Peyer's patch (tissue), 4 donors: Measurements from ENCODE around the gene PI4K2B. TPM values are rescaled to one million over a fixed set of nuclear protein-coding genes. Genes with fewer than 3 reads are reported as not detected.

Experiments used
- DNase-seq, 3 donors: peaks; one replicate each; pipeline ENCODE4 v3.0.0-alpha.2; 2017 to 2019
- H3K27ac ChIP-seq, 4 donors: fragments of 200-600 bp; sonication (generic); one replicate each; pipeline ENCODE4 v1.5.1; 2016 to 2019
- H3K27me3 ChIP-seq, 2 donors: fragments of 200-600 bp; sonication (generic); one replicate each; pipeline ENCODE4 v1.5.1; 2019
- H3K36me3 ChIP-seq, 3 donors: fragments of 200-600 bp; sonication (generic); one replicate each; pipeline ENCODE4 v1.5.1; 2016 to 2019
- H3K4me1 ChIP-seq, 4 donors: fragments of 200-600 bp; sonication (generic); one replicate each; pipeline ENCODE4 v1.5.1; 2016 to 2019
- H3K4me3 ChIP-seq, 4 donors: fragments of 200-600 bp; sonication (generic); 1 replicate in 3 of 4; 2 replicates in 1 of 4; pipeline ENCODE4 v1.5.1; 2016 to 2019; ENCODE audit warnings: mild to moderate bottlenecking in 1 of 4
- H3K9me3 ChIP-seq, 4 donors: fragments of 200-600 bp; sonication (generic); one replicate each; pipeline ENCODE4 v1.5.1; 2016 to 2019; ENCODE audit warnings: mild to moderate bottlenecking in 1 of 4
- CTCF ChIP-seq, 6 experiments: fragments of 450-650 bp in 4 of 6; fragments of 200-600 bp in 2 of 6; sonication (generic) in 1 of 6; IDR thresholded peaks; one replicate each; pipeline ENCODE4 v1.5.1; 2017 to 2019; ENCODE audit warnings: antibody characterized with exemption in 6 of 6, mild to moderate bottlenecking in 3 of 6, moderate library complexity in 1 of 6
- POLR2A ChIP-seq, 2 donors: fragments of 450-650 bp; IDR thresholded peaks; one replicate each; pipeline ENCODE4 v1.5.1; 2017; ENCODE audit warnings: antibody characterized with exemption in 2 of 2, mild to moderate bottlenecking in 2 of 2, moderate library complexity in 2 of 2
- total RNA-seq, 4 donors: library from RNA; depleted of rRNA; stranded (reverse); fragments of >200 nt; gene quantifications; one replicate each; pipeline ENCODE4 v1.1.0, GENCODE V29; 2016

The PI4K2B gene
- total RNA-seq, 4 donors from 2014 or later: 16.5 to 68.0 (median 36.3) TPM

GRCh38 chr4:25290490-25291067 is 56.7 kb downstream of the PI4K2B start:
- Histone ChIP-seq H3K9me3 (no peaks in the 10 kb centered on the region), H3K36me3 (no peaks in the 10 kb centered on the region), H3K27ac (no peak overlapping the region), H3K4me3 (no peak overlapping the region), H3K27me3 (no peaks in the 10 kb centered on the region), H3K4me1 (no peaks in the 10 kb centered on the region)
- TF ChIP-seq POLR2A (IDR thresholded peaks at IDR 0.05) (no peak), CTCF (IDR thresholded peaks at IDR 0.05) (no peak)
- DNase-seq: no peak

- Histone ChIP-seq H3K4me1 (no peaks in the 10 kb centered on the region), H3K27ac (no peak overlapping the region), H3K27me3 (no peaks in the 10 kb centered on the region), H3K4me3 (no peak overlapping the region), H3K36me3 (no peaks in the 10 kb centered on the region), H3K9me3 (no peaks in the 10 kb centered on the region)
- DNase-seq: no peak
- TF ChIP-seq CTCF (IDR thresholded peaks at IDR 0.05) (no peak), POLR2A (IDR thresholded peaks at IDR 0.05) (no peak)
These were observed 57.4 kb downstream of the PI4K2B start for GRCh38 chr4:25291158-25291733.

GRCh38 chr4:25297528-25298242 is 63.9 kb downstream of the PI4K2B start:
- Histone ChIP-seq H3K27me3 (no peaks in the 10 kb centered on the region), H3K4me1 (no peaks in the 10 kb centered on the region), H3K4me3 (no peak overlapping the region), H3K27ac (no peak overlapping the region), H3K36me3 (no peaks in the 10 kb centered on the region), H3K9me3 (no peaks in the 10 kb centered on the region)
- DNase-seq: no peak
- no peak for TF ChIP-seq POLR2A (IDR thresholded peaks at IDR 0.05)
- TF ChIP-seq CTCF (IDR thresholded peaks at IDR 0.05): no peak

- no peak overlapping the region for H3K4me3 ChIP-seq
These were observed 65.8 kb downstream of the PI4K2B start for GRCh38 chr4:25299476-25300203.

More at GRCh38 chr4:25299476-25300203, 65.8 kb downstream of the PI4K2B start:
- no peak overlapping the region for H3K27ac ChIP-seq
- H3K4me1 ChIP-seq: no peaks in the 10 kb centered on the region
- no peaks in the 10 kb centered on the region for H3K9me3 ChIP-seq
- no peak for DNase-seq
- H3K27me3 ChIP-seq: no peaks in the 10 kb centered on the region
- no peaks in the 10 kb centered on the region for H3K36me3 ChIP-seq
- TF ChIP-seq POLR2A (IDR thresholded peaks at IDR 0.05) (no peak), CTCF (IDR thresholded peaks at IDR 0.05) (peak in 1 of 6 experiments; percentile 15)
